ENCODE results near the gene PITPNM3. TPM values are rescaled to one million over a fixed set of nuclear protein-coding genes. Genes with fewer than 3 reads are reported as not detected.
A peak's percentile ranks its signal among the peaks of the same experiment; 100 is the strongest.

PITPNM3 gene
- total and polyA plus RNA-seq, 10 donors: 5.4 to 215 (median 125) TPM

GRCh38 chr17:6464446-6465041 lies 91.8 kb downstream of the PITPNM3 start:
- Histone ChIP-seq H3K4me3 (no peak overlapping the region), H3K27me3 (replicated peaks in 1 of 7) (no peaks in the 10 kb centered on the region), H3K27ac (peak overlapping the region in 2 of 8 donors; percentile 14 to 53), H3K36me3 (peaks cover 0 to 98% (median 22%) of the 10 kb centered on the region in 6 donors), H3K4me1 (peaks cover 0 to 48% (median 19%) of the 10 kb centered on the region in 6 donors), H3K9me3 (no peaks in the 10 kb centered on the region)
- intact Hi-C loops (cut with DNase I; ENCODE audit: low total_unique reads): no loop called here
- DNase-seq: no peak
- 84 to 90% (median 87%) methylated on average over 14 of the region's 14 CpGs for WGBS, 5 donors
- TF ChIP-seq CTCF (IDR thresholded peaks at IDR 0.05 in 8 of 11, conservative IDR thresholded peaks at IDR 0.05 in 3 of 11) (no peak), POLR2AphosphoS5 (IDR thresholded peaks at IDR 0.05) (peak in 2 of 3 donors; percentile 11 to 61), POLR2A (IDR thresholded peaks at IDR 0.05) (no peak)

GRCh38 chr17:6463616-6464445 lies 92.5 kb downstream of the PITPNM3 start:
- H3K27me3 ChIP-seq (replicated peaks in 1 of 7): no peaks in the 10 kb centered on the region
- H3K9me3 ChIP-seq: no peaks in the 10 kb centered on the region
- H3K4me3 ChIP-seq: no peak overlapping the region
- TF ChIP-seq POLR2AphosphoS5 (IDR thresholded peaks at IDR 0.05): peak in 1 of 3 donors; percentile 15
- no peak for TF ChIP-seq CTCF (IDR thresholded peaks at IDR 0.05 in 8 of 11, conservative IDR thresholded peaks at IDR 0.05 in 3 of 11)
- TF ChIP-seq POLR2A (IDR thresholded peaks at IDR 0.05): no peak
- WGBS, 5 donors: 82 to 89% (median 84%) methylated on average over 20 to 24 of the region's 24 CpGs
- H3K4me1 ChIP-seq: peaks cover 0 to 55% (median 20%) of the 10 kb centered on the region in 6 donors
- peak overlapping the region in 3 of 8 donors; percentile 14 to 53 (median 16) for H3K27ac ChIP-seq
- DNase-seq: peak; percentile 63
- intact Hi-C loops (cut with DNase I; ENCODE audit: low total_unique reads): no loop called here
- H3K36me3 ChIP-seq: peaks cover 0 to 92% (median 21%) of the 10 kb centered on the region in 6 donors

- Histone ChIP-seq H3K36me3 (peaks cover 0 to 87% (median 17%) of the 10 kb centered on the region in 6 donors), H3K4me1 (peaks cover under 1 to 67% (median 21%) of the 10 kb centered on the region in 6 donors), H3K9me3 (no peaks in the 10 kb centered on the region), H3K4me3 (no peak overlapping the region), H3K27me3 (replicated peaks in 1 of 7) (no peaks in the 10 kb centered on the region), H3K27ac (peak overlapping the region in 4 of 8 donors; percentile 1 to 53 (median 9))
- 69 to 90% (median 83%) methylated on average over 2 of the region's 2 CpGs for WGBS, 5 donors
- TF ChIP-seq POLR2A (IDR thresholded peaks at IDR 0.05) (no peak), CTCF (IDR thresholded peaks at IDR 0.05 in 8 of 11, conservative IDR thresholded peaks at IDR 0.05 in 3 of 11) (no peak), POLR2AphosphoS5 (IDR thresholded peaks at IDR 0.05) (no peak)
- peak; percentile 34 for DNase-seq
- intact Hi-C loops (cut with DNase I; ENCODE audit: low total_unique reads): no loop called here
Measured at GRCh38 chr17:6462692-6463091, 93.7 kb downstream of the PITPNM3 start.

Measured in spleen (tissue), 11 donors.